ENCODE data around the gene DLEC1.

GRCh38 chr3:38121832-38122461 lies 82.9 kb downstream of the DLEC1 start:
- TF ChIP-seq CTCF (IDR thresholded peaks at IDR 0.05) (no peak), POLR2A (IDR thresholded peaks at IDR 0.05) (no peak)
